Islet of Langerhans (tissue), 1 donor: ENCODE data around the gene ZNF260.
A peak's percentile ranks its signal among the peaks of the same experiment; 100 is the strongest.
"Not testable (repeated sequence)": the region's sequence is repeated elsewhere in the genome, so short reads cannot be mapped to it uniquely, and the experiment has no call there.

ENCODE experiments used
- FAIRE-seq: peaks from one replicate; lab custom pipeline; 2011; peaks lifted over from hg19 to GRCh38; lab: Jason Lieb, UNC

The ZNF260 gene

DNA sequence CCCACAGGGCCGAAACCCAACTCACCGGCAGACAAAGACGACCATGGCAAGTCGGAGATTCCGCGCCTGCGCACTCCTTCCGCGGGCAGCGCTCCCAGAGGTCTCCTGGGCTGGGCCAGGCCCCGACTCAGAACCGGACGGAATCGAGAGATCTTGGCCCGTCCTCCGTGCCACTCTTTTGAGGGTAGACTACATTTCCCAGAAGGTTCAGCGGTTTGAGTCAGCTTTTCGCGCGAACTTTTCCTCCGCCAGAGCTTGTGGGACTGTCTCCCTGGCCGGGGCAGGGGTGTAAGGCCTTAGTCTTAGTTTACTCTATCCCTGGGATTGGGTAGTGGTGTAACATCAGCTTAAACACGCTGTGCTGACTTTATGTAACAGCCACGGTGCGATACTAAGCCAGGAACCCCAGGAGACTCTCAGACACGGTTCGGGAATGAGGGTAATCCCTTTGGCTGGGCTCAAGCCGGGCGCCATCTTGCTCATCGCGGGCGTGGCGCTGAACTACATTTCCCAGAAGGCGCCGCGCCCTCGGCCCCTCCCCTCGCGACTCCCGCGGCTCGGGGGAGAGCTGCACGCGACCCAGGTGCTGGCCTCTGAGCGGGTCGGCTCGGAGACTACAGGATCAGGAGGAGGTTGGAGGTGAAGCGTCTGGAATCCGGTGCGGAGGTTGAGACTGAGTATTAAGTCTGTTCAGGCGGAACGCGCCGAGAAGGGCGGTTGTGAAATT is at the start of gene ZNF260:
Gene ZNF260, minus strand, starts transcription at position 78 of the 727 bp plus-strand sequence. CDS start 13,033 bp downstream, outside the sequence.
- FAIRE-seq = peak; percentile 73

GRCh38 chr19:36577271-36577996 is 49.4 kb upstream of the ZNF260 start:
- FAIRE-seq = no peak

GRCh38 chr19:36574741-36575140 is 46.7 kb upstream of the ZNF260 start:
- no peak for FAIRE-seq

- FAIRE-seq = no peak
Observed at GRCh38 chr19:36573895-36574720, 46.0 kb upstream of the ZNF260 start.

GRCh38 chr19:36573020-36573894 is 45.2 kb upstream of the ZNF260 start, which contains the start of gene ZNF529:
Gene ZNF529, minus strand, starts transcription at chr19:36573292. Its CDS starts 946 bp downstream, at chr19:36572346.
- peak; percentile 53 for FAIRE-seq

DNA sequence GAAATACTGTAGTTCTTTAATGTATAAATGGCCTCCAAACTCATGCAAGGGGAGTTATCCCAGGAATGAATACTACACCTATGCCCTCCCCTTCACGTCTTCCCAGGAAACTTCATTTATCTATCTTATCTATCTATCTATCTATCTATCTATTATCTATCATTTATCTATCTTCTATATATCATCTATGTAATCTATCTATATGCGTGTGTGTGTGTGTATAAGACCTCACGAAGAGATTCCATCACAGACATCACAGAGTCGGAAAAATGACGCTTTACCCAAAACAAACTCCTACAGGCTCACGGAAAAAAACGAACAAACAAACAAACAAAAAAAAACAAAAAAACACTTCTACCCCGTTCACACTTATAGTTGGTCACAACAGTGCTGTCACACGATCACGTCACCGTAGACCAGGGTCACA is 44.5 kb upstream of the ZNF260 start:
- FAIRE-seq = no peak

GRCh38 chr19:36564391-36564790 is 36.3 kb upstream of the ZNF260 start:
- FAIRE-seq = no peak

DNA sequence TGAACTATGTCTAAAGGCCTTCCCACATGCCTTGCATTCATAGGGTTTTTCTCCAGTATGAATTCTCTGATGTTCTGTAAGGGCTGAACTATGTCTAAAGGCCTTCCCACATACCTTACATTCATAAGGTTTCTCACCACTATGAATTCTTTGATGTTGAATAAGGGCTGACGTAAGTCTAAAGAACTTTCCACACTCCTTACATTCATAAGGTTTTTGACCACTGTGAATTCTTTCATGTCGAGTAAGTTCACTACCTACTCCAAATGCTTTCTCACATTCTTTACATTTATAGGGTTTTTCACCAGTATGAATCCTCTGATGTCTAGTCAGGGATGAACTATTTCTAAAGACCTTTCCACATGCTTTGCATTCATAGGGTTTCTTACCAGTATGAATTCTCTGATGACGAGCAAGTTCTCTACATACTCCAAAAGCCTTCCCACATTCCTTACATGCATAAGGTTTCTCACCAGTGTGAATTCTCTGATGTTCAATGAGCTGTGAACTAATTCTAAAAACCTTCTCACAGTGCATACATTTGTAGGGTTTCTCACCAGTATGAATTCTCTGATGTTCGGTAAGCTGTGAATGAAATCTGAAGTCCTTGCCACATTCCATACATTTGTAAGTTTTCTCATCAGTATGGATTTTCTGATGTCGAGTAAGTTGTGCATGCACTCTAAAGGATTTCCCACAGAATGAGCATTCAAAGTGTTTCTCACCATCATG is 19.1 kb upstream of the ZNF260 start:
- no peak for FAIRE-seq

DNA sequence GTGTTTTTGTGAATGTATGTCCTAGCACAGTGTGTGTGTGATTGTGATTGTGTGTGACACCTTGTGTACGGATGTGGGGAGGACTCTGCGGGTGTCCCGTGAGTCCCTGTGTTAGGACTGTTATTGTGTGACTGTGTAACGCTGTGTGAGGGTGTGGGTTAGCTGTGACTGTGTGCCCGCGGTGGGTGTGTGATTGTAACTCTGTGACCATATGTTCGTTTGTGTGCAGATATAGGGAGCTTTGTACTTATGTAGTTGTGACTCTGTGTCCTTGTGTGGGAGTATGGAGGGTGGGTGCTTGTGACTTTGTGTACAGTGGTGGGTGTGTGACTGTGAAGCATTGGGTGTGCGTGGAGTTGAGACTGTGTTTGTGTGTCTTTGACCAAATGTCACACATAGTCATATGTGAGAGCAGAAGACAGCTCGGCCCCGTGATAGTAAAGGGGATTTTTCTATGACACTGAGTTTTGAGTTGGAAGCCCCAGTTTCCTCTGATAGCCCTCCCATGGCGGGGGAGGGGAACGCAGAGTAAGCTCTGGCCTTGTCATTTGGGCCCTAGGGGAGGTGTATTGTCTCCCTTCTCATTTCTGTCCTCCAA is 949 bp upstream of the ZNF260 start:
- FAIRE-seq = no peak

DNA sequence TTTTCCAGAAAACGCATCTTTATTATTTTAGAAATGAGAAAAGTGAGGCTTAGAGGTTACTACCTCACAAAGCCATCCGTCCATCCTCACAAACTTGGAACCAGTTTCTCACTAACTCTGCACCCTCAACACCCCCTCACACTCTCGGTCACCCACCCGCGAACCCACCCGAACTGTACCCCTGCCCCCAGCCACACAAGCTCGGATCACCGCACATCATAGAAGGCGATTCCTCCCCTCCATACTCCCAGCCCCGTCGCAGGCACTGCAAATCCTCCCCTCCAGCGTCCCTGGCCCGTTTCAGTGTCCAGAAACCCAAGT is 238 bp downstream of the ZNF260 start:
- no peak for FAIRE-seq

DNA sequence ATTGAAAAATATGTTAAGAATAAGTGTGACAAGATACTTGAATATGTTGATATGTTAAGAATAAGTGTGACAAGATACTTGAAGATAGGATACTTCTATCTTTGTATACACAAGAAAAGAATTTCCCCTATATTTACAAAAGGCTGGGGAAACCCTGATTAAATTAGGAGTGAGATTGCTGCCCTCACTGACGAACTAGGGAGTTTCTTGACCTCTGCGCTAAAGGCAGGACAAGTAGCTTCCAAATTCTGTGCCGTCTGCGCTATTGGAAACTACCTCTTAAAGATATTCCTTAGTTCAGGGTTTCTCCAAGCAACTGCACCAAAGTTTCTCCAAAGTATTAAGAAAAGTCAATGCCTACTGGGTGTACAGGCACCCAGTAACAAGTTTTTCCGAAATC is 730 bp downstream of the ZNF260 start:
- peak; percentile 21 for FAIRE-seq

- FAIRE-seq = no peak
Observed at GRCh38 chr19:36526581-36526980, 1.5 kb downstream of the ZNF260 start.

- no peak for FAIRE-seq
Observed at GRCh38 chr19:36524617-36525016, 3.5 kb downstream of the ZNF260 start.

- FAIRE-seq = no peak
Observed at GRCh38 chr19:36514012-36514612, 14.0 kb downstream of the ZNF260 start.

DNA sequence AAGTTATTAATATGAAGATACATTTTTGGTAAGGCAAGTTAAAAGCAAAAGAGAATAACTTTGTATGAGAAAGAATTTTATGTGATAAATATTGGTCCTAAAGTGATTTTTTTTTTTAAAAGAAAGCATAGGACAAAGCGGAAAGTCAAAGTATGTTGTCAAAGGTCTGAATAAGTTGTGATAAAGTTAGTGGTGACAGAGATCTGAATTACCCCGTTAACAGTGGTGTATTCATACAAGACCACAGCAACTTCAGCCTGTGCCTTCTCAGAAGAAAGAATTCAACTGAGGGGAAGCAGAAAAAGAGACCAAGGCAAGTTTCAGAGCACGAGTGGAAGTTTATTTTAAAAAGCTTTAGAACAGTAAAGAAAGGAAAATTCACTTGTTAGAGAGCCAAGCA is 19.7 kb downstream of the ZNF260 start:
- no peak for FAIRE-seq

DNA sequence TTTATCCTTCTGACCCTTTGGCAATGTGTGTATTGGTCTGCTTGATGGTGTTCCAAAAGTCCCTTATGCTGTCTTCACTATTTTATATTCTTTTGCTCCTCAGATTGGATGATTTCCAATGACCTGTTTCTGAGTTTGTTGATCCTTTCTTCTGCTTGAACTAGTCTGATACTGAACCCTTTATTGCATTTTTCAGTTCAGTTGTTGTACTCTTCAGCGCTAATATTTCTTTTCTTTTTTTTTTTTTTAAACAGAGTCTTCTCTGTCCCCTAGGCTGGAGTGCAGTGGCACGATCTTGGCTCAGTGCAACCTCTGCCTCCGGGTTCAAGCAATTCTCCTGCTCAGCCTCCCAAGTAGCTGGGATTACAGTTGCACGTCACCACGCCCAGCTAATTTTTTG is 26.1 kb downstream of the ZNF260 start:
- no peak for FAIRE-seq

DNA sequence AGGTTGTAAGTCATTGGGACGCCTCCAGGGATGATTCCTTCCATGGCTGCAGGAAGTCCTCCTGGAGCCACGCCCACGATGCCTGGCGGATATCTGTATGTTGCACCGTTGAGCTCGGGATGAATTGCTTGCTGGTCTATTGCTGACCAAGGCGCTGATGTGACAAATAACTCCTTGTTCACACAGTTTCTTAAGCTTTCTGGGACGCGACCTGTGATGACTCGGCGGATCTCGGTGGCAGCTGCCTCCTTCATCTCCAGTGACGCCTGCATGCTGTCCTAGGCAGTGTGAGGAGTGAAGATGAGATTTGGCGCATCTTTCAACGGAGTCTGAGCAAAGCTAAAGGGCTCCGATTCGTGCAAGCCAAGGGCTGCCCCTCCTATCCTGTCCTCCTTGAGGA is 31.1 kb downstream of the ZNF260 start:
- no peak for FAIRE-seq

DNA sequence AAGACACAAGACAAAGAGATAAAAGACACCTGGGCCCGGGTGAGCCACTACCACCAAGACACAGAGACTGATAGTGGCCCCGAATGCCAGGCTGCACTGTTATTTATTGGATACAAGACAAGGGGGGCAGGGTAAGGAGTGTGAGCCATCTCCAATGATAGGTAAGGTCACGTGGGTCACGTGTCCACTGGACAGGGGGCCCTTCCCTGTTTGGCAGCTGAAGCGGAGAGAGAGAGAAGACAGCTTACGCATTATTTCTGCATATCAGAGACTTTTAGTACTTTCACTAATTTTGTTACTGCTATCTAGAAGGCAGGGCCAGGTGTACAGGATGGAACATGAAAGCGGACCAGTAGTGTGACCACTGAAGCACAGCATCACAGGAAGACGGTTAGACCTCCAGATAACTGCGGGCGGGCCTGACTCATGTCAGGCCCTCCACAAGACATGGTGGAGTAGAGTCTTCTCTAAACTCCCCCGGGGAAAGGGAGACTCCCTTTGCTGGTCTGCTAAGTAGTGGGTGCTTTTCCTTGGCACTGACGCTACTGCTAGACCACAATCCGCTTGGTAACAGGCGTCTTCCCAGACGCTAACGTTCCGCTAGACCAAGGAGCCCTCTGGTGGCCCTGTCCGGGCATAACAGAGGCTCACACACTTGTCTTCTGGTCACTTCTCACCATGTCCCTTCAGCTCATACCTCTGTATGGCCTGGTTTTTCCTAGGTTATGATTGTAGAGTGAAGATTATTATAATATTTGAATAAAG is 35.2 kb downstream of the ZNF260 start:
- not testable (repeated sequence) for FAIRE-seq

DNA sequence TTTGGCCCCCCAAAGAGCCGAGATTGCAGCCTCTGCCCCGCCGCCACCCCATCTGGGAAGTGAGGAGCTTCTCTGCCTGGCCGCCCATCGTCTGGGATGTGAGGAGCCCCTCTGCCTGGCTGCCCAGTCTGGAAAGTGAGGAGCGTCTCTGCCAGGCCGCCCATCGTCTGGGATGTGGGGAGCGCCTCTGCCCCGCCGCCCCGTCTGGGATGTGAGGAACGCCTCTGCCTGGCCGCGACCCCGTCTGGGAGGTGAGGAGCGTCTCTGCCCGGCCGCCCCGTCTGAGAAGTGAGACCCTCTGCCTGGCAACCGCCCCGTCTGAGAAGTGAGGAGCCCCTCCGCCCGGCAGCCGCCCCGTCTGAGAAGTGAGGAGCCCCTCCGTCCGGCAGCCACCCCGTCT is 37.2 kb downstream of the ZNF260 start:
- FAIRE-seq = not testable (repeated sequence)
